Stimulated activated CD4-positive, alpha-beta T cell treated with anti-CD3 and anti-CD28 coated beads, Interleukin-1b, Interleukin-23, amount 100 ng/mL, for 48 hours (primary cell): ENCODE measurements around the gene TMCO2.
A peak's percentile ranks its signal among the peaks of the same experiment; 100 is the strongest.
"Not testable (repeated sequence)": the region's sequence is repeated elsewhere in the genome, so short reads cannot be mapped to it uniquely, and the experiment has no call there.

Experiments
- DNase-seq: peaks from one replicate; pipeline ENCODE4 v3.0.0-alpha.2; 2020

The TMCO2 gene

DNA sequence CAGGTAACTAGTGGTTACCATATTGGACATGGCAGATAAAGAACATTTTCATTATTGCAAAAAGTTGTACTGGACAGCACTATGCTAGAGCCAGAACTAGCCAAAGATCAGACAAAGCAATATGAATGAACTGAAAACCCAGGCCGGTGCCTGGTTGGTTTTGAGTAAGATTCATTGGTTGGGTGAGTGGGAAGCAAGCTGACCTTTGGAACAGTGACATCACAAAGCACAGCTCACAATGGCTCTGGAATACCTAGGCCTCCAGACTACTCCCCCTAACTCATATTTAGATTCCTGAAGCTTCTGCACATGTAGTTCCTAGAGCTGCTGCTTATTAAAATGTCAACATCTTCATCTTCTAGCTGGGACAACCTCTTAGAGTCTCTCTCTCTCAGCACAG, at the start of gene TMCO2:
Gene TMCO2 (plus strand): TSS at position 283 of the 400 bp plus-strand sequence. CDS start 57 bp downstream, at position 340.
- DNase-seq = no peak

DNA sequence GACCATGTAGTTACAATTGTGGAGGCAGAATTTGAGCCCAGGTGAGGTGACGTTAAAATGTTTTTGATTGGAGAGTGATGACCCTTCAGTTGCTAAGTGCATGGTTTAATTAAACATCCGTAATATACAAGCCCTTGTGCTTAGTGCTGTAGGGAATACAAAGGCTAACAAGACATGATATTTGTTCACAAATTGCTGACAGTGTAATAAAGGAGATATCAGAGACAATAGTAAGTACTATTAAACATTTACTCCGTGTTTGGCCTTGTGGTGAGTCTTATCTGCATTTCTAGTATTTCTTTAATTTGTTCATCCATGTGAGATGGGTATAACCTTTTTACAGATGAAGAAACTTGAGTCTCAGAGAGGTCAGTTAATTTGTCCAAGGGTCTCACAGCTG, 48.6 kb upstream of the TMCO2 start:
- no peak for DNase-seq

DNA sequence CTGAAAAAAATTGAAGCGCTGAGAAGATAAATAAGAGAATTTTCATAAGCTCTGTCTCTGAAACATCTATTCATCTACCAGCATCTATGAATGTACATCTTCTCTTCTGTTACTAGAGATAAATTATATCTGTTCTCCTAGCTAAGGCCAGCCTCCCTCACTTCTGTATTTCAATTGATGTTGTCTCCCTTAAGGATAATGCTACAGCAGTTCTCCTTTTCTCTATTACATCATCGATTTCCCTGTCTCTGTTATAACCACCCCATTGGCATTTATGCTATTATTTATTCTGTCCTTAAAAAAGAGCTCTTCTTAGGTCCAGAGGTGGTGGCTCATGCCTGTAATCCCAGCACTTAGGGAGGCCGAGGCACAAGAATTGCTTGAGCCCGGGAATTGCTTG, 42.9 kb upstream of the TMCO2 start:
- no peak for DNase-seq

DNA sequence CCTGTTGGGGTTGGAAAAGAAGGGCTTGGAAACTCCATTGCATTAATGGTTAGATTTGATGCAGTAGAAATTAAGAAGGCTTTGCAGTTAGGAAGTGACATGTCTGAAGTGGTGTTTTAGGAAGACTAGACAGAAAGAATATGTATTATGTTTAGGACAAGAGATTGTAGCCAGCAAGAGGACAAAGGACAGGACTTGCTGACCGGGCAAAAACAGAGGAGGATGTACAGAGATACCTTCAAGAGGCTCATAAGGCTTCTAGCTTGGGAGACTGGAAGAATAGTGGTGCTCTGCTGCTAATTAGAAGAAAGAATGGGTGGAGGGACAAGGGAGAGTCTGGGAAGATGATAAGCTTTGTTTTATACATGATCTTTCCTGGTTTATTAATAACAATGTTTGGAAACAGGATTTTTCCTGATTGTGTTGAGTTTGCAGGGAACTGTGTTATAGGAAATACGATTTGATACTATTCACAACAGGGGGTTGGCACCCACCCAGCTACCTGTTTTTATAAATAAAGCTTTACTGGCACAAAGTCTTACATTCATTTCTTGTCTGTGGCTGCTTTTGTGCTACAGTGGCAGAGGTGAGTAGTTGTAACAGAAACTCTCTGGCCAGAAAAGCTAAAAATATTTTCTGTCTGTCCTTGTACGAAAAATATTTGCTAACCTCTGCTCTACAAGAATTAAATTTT, 37.1 kb upstream of the TMCO2 start:
- DNase-seq = no peak

DNA sequence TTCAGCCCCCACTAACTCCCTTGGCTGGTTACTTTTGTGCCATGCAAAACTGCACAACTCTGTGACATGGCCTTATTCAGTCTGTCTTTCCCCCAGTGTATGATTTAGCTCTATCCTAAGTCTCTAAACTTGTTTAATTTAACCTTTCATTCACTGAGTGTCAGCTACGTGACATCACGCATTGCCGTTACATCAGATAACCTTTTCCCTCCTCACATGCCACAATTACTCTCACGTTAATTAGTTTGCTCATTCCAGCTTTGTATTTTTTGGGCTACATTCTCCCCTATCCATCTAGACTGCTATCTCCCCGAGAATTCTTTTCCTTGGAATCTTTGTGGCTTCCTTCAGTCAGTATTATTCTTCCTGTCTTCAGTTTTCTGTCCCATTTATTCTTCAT, 29.4 kb upstream of the TMCO2 start:
- DNase-seq = no peak

- DNase-seq = not testable (repeated sequence)
Observed at GRCh38 chr1:40221471-40221905, 26.2 kb upstream of the TMCO2 start.

DNA sequence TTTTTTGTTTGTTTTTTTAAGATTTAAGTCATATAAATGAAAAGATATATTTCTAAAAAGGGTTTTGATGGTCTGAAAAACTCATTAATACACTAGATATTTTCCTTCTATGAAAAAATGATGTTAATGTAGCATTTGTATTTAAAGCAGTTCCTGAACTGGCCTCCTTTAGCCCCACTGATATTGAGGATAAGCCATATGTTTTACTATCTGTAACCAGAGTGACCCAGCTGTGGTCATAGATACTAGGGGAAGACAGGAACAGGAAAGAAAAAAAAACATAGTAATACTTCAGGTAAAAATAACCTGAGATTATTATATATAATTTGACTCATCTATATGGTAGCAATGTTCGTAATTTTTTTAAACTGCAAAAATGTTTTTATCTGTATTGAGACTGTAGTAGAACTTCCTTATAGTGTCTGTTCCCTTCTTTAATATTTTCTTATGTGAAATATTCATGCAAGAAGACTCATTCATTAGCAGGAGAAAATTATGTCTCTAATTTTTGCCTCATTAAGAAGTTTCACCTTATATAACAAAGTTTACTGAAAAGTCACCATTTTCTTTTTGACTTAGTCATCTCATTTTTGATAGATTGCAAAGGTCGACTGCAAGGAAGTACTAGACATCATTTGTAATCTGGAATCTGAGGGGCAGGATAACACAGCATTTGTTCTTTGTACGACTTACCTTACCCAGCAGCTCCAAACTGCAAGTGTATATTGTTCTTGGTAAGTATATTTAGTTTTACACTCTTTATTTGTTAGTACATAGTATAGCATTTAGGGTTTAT, 25.6 kb upstream of the TMCO2 start:
- no peak for DNase-seq

DNA sequence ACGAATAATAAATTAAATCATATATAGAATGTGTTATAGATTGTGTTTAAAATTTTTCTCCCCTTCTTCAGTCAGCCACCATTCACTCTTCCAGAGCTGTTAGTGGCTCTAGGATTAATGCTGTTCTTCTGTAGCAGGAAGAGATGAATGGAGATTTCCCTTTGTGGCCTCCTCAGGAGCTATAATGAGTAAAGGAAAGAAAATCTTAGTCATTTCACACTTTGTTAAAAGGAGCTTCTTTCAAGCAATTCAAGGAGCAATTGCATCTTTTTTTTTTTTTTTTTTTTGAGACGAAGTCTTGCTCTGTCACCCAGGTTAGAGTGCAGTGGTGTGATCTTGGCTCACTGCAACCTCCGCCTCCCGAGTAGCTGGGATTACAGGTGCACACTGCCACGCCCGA, 23.7 kb upstream of the TMCO2 start:
- DNase-seq = peak; percentile 20

GRCh38 chr1:40226192-40226591, 21.5 kb upstream of the TMCO2 start:
- no peak for DNase-seq

GRCh38 chr1:40232444-40232843, 15.3 kb upstream of the TMCO2 start:
- DNase-seq = peak; percentile 70

GRCh38 chr1:40239626-40240025, 8.1 kb upstream of the TMCO2 start:
- no peak for DNase-seq

DNA sequence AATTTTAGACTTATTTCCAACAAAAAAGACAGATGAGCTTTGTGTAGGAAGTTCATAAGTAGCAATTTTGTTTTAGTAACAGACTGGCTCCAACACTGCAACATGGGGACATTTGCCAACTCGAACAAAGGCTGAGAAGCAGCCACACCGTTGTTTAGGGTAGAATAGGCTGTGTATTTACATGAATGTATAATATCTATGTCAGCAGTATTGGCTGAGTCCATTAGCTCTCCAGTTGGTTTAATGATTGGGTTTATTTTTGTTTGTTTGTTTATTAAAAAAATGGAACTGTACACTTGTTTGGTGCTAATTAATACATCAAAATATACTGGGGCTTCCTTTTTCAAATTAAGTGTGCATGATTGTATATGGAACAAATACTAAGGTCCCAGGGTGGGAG, 7.3 kb upstream of the TMCO2 start:
- no peak for DNase-seq

GRCh38 chr1:40241362-40241761, 6.4 kb upstream of the TMCO2 start:
- no peak for DNase-seq

DNA sequence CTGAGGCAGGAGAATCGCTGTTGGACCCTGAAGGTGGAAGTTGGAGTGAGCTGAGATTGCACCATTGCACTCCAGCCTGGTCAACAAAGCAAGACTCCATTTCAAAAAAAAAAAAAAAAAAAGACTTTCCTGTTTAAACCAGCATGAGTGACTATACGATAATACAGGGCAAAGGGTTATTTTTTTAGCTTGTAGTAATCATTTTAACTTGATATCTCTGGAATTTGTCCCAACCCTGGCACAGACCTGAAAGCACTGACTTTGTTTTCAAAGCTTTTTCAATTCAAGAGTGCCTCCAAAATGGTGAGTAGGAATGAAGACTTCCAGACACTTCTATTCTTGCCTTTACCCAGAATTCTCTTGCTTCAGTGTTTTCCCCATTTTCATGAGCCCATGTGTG, 4.4 kb upstream of the TMCO2 start:
- DNase-seq = no peak

DNA sequence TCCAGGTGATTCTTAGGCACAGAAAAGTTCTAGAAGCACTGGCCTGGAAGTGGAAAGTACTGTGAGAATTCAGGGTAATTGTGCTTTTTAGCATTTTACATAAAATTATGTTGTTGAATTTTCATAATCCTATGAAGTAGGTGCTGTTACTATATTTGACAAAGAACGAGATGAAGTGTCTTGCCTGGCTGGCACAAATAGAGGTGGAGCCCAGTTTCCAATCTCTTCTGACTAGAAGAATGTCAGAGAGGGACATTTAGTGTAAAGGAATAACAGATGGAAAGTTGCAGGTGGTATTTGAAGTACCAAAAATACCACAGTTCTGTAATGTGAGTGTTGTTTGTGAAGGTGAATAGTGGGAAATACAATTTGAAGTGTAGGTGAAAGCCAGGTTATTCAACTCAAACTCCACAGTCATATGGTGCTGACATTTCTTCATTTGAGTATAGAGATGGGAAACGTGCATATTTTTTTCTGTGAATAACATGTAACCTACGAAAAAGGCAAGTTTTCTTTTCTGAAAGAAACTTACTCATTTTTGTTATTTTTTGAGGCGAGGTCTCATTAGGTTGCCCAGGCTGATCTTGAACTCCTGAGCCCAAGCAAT, 3.5 kb upstream of the TMCO2 start:
- DNase-seq = no peak

GRCh38 chr1:40245686-40246085, 2.1 kb upstream of the TMCO2 start:
- DNase-seq = no peak

DNA sequence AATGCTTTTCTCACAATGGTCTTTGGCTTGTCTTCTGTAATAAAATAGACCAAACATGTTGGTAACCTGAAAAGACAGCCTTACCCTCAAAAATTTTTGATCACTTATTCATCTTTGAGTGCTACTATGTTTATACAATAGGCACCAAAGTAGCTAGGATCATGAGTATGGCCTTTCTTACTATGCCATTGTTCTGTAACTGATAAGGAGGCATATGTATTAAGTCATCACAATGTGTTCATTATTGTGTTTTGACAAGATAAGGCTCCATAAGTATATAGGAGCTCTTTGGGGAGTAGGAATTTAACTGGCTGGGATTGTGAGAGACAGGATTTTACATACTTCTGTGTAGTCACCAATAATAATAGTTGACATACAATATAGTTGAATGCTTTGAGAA, 675 bp downstream of the TMCO2 start:
- DNase-seq = no peak

- DNase-seq = no peak
Observed at GRCh38 chr1:40251456-40251855, 3.7 kb downstream of the TMCO2 start.

GRCh38 chr1:40252601-40253000, 4.9 kb downstream of the TMCO2 start:
- no peak for DNase-seq

GRCh38 chr1:40255231-40255630, 7.5 kb downstream of the TMCO2 start:
- DNase-seq = no peak

- DNase-seq = no peak
Observed at GRCh38 chr1:40256401-40257084, 8.8 kb downstream of the TMCO2 start.

DNA sequence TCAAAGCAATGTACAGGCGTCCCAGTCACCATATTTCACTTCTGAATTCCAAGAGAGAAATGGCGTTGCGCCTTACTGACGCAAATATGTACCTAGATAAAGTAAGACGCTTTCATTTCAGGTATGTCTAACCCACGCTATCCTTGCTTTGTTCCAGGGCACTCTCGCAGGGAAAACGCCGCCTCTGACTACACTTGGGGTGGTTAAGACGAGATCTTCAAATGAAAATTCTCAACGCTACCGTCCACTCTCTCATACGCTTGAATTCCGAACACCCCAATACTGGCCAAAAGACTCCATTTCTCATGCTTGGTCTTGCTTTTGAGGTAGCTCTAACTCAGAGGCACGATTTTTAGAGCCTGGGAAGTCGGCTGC, 9.6 kb downstream of the TMCO2 start:
- peak; percentile 60 for DNase-seq

GRCh38 chr1:40257688-40258444, 10.1 kb downstream of the TMCO2 start, which contains the start of gene ZMPSTE24:
Gene ZMPSTE24 (plus strand): TSS chr1:40258236. CDS start chr1:40258272, 36 bp downstream.
- peak; percentile 98 for DNase-seq
